ENCODE results near the gene RPS15.

DNA sequence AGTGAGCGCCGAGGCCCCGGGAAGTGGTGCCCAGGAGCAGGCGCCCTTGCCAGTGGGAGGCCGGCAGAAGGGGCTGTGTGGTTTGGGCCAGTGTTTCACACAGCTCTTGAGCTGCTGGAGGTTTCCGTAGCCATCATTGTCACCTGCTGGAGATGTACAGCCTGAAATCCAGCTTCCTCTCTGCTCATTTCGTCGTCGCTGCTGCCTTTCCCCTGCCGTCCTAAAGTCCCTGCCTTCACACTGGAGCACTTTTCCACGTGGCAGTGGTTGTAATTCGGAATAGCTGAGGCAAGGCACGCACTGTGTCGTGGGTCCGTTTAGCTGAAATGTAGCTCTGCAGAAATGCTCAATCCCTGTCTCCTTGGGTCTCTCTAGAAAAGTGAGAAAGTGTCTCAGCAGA is 17.6 kb upstream of the RPS15 start:
- no peak for TF ChIP-seq EZH2phosphoT487 (IDR thresholded peaks at IDR 0.05; ENCODE audit: low read length)
- TF ChIP-seq, protein P1, sequence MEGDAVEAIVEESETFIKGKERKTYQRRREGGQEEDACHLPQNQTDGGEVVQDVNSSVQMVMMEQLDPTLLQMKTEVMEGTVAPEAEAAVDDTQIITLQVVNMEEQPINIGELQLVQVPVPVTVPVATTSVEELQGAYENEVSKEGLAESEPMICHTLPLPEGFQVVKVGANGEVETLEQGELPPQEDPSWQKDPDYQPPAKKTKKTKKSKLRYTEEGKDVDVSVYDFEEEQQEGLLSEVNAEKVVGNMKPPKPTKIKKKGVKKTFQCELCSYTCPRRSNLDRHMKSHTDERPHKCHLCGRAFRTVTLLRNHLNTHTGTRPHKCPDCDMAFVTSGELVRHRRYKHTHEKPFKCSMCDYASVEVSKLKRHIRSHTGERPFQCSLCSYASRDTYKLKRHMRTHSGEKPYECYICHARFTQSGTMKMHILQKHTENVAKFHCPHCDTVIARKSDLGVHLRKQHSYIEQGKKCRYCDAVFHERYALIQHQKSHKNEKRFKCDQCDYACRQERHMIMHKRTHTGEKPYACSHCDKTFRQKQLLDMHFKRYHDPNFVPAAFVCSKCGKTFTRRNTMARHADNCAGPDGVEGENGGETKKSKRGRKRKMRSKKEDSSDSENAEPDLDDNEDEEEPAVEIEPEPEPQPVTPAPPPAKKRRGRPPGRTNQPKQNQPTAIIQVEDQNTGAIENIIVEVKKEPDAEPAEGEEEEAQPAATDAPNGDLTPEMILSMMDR (IDR thresholded peaks at IDR 0.05; ENCODE audit: low read length), result no peak
- TF ChIP-seq EZH2 (optimal IDR thresholded peaks at IDR 0.05; ENCODE audit: low read depth, low read length), result no peak

Measured in MM.1S (cell line).